AG09309 (cell line): ENCODE measurements around the gene RSRC1.

Source experiments
- DNase-seq: peaks from one replicate; pipeline ENCODE4 v3.0.0-alpha.2; 2010; ENCODE audit warnings: low read depth
- H3K4me3 ChIP-seq: 2 replicates; pipeline ENCODE4 v1.5.1; 2011; ENCODE audit warnings: mild to moderate bottlenecking, low read depth, low read length, moderate library complexity; ENCODE audit not compliant: control insufficient read depth
- CTCF ChIP-seq: IDR thresholded peaks from 2 replicates; pipeline ENCODE4 v1.5.1; 2011; ENCODE audit warnings: mild to moderate bottlenecking, low read depth, low read length, inconsistent platforms; ENCODE audit not compliant: insufficient read depth, control insufficient read depth; ENCODE audit errors: missing control alignments

Gene RSRC1

DNA sequence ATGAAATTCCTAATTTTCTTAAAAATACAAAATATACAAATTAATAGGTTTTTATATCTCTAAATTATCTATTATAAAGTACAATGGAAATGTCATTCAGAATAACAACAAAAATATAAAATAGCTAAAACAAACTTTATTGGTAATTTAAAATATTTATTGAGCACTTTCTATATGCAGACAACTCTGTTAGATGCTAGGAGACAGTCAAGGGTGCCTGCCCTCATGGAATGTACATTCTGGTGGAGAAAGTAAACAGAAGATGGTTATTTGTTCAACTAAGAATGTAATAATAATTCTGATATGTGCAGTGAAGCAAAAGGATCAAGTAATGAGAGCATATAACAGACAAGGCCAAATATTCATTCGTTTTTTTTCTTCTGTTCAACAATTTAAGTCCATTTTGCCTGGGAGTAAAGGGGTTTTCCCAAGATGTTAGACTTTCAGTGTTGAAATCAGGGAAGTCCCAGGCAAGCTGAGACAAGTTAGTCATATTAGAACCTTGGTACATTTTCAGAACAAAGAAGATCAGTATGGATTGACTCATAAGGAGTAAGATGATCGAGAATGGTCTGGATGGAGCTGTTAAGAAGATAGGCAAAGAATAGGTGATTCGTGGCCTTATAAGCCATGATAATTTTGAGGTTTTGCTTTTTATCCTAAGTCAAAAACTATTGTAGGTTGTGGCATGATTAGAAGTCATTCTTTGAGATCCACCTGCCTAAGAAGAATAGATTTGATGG is 310.9 kb downstream of the RSRC1 start:
- no peak for TF ChIP-seq CTCF
- peak; percentile 21 for DNase-seq
- H3K4me3 ChIP-seq = no peak overlapping the region

DNA sequence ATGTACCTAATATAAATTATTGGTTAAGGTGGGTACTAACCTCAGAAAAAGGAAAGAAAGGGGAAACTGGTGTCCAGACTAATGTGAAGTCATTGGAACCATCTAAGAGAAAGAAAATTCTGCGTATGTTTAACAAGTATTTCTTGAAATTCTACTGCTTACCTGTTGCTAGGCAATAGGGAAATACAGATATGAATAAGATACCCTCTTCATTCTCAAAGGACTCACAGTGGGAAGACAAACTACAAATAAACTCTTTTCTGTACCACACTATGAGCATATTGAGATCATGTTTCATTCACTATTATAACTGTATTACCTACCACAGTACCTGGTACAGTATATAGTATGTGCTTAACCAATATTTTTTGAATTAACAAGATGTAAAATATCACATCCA is 320.6 kb downstream of the RSRC1 start:
- H3K4me3 ChIP-seq = no peak overlapping the region
- TF ChIP-seq CTCF = no peak
- DNase-seq = no peak

GRCh38 chr3:158430968-158431367 is 321.1 kb downstream of the RSRC1 start:
- H3K4me3 ChIP-seq = no peak overlapping the region
- no peak for TF ChIP-seq CTCF
- no peak for DNase-seq

DNA sequence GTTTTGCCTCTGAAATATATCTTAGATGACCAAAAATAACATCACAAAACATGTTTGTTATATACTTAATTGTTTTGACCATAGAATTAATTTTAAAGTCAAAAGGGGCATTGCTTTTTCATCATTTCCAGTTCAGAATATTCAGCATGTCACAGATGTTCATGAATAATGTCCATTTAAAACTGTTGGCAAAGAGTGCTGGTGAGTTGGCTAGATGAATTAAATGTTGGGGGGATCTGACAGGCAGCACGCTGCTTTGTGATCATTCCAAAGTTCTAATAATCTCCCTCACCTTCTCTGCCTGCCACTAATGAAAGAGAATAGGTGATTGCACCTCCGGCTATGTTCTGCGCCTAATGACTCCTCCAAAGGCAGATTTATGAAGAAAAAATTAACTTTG is 321.9 kb downstream of the RSRC1 start:
- DNase-seq = no peak
- H3K4me3 ChIP-seq = no peak overlapping the region
- TF ChIP-seq CTCF = no peak

- H3K4me3 ChIP-seq = no peak overlapping the region
- TF ChIP-seq CTCF = peak; percentile 73
- peak; percentile 23 for DNase-seq
Measured at GRCh38 chr3:158434412-158435038, 324.6 kb downstream of the RSRC1 start.

GRCh38 chr3:158443632-158444031 is 333.7 kb downstream of the RSRC1 start:
- no peak for TF ChIP-seq CTCF
- H3K4me3 ChIP-seq = no peak overlapping the region
- no peak for DNase-seq
